GM10847 (cell line): ENCODE measurements around the gene CR1.

Experiments used
- POLR2A ChIP-seq: IDR thresholded peaks from 2 replicates; pipeline ENCODE4 v1.6.1; 2011; ENCODE audit not compliant: insufficient read length; ENCODE audit errors: extremely low read depth

Gene CR1

GRCh38 chr1:207645635-207646081 lies 149.7 kb downstream of the CR1 start:
- TF ChIP-seq POLR2A, result no peak

GRCh38 chr1:207646171-207646570 lies 150.2 kb downstream of the CR1 start:
- TF ChIP-seq POLR2A, result no peak

DNA sequence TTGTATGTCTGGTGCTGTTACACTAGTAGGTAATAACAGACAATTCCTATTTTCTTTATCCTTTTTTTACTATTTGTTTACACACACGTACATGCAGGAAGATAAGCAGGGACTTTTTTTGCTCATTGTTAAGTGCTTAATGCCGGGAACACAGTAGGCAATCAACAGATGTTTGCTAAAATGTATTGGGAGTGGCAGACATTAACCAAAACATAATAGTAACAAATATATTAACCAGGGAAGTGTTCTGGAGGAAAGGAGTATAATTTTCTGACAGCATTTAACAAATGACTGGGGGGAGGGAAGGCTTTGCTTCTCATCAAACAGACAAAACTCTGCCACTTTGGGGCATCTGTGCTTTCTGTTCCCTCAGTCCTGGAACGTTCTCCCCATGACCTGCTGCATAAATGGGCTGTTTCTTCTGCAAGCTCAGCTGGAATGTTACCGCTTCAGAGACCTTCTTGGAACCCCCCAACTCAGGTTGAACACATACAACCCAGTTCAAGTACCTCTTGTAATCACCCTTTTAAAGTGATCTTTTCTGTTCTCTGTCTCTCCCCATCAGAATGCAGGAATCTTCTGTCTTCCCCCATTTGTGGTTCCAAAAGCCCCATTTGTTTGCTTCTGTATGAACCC lies 151.1 kb downstream of the CR1 start:
- TF ChIP-seq POLR2A, result no peak

GRCh38 chr1:207647671-207648333 lies 151.8 kb downstream of the CR1 start:
- TF ChIP-seq POLR2A, result no peak

- TF ChIP-seq POLR2A, result no peak
These were observed 152.6 kb downstream of the CR1 start for GRCh38 chr1:207648334-207649209.

DNA sequence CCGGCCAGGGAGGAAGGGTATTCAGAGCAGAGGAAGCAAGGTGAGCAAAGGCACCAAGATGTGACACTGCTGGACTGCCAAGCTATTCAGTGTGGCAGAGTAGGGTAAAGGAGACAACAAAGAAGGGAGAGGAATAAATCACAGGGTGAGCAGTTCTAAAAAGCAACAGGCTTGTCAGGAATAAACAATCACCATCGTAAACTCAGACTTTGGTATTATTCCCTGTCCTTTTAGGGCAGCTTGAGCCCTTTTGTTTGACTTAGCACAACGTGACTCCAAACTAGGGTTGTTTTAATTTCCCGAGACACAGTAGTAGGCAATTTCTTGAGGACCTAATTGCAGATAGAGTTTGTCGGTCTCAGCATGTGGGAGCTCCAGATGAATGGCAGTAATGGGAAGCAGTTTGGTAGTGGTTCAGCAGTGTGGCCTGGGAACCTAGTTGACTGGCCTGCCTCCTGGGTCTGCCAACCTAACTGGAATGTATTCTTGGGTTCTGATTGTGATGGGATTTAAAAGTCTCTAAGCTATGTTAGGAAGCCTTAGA lies 153.3 kb downstream of the CR1 start:
- no peak for TF ChIP-seq POLR2A

DNA sequence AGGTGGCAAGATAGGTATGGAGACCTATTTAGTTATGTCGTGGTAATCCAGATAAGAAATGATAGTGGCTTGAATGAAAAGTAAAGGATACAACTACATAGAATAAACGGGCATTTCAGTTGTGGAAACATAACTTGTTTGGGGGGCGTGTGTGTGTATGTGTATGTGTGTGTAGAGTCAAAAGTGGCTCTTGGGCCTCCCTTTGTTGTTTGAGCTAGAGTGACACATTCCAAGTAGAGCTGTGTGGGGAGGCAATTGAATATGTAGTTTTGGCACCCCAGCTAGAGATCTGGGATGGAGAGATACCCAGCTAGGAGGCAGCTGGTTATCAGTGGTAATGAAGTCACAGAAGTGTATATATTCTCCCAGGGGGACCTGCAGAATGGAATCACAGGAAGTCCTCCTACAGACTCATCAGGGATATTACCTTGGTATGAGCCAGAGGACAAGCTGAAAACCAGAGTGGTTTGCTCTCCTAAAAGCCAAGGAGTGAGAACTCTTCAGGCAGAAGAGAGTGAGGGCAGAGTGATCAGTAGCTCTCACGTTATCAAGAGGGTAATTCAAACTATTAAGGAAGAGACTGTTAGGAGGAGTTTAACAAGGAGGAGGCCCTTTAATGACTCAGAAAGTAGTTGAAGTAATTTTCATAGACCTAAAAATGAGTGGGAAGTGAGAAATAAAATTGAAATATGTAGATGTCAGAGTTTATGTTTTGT lies 154.1 kb downstream of the CR1 start:
- TF ChIP-seq POLR2A, result no peak

DNA sequence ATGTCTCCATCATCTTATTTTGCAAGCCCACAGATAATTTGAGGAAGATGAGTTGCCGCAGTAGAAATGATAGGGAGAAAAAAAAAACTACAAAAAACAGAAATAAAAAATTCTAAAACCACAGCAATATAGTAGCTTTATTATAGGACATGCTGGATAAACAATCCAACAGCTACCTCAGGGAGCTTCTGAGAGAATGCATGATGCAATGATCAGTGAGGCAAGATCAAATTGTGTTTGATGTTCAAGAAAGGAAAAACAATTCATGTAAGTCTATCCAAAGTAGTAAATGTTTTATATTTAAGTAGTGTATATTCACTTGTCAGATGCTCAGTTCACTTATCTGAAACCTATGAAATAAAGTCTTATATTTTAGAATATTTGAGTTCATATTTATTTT lies 155.6 kb downstream of the CR1 start:
- no peak for TF ChIP-seq POLR2A

GRCh38 chr1:207654320-207654719 lies 158.4 kb downstream of the CR1 start:
- no peak for TF ChIP-seq POLR2A

GRCh38 chr1:207658408-207658807 lies 162.5 kb downstream of the CR1 start:
- TF ChIP-seq POLR2A, result no peak

DNA sequence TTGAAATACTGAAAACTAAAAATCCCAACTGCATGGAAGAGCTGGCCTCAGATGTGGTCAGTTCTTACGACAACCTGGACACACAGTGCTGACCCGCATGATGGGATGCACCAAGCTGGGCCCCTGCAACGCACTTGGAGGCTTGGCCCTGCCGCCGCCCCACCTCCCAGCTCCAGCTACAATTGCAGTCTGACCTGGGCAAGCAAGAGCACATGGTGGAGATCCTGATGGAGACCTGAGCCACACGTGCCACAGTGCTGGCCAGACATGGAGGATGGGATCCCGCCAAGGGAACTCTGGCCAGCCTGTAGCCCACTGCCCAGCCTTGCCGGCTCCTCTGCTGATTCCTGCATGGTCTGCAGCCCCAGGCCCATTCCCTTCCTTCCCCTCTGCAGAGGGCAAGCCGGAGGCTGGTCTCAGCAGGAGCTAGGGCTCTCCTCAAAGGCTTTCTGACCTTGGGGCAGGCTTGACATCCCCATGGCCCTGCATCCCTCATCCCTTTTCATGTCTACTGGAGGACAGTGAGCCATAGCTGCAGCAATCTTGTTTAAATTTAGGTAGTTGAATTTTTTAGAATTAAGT lies 163.0 kb downstream of the CR1 start:
- no peak for TF ChIP-seq POLR2A

DNA sequence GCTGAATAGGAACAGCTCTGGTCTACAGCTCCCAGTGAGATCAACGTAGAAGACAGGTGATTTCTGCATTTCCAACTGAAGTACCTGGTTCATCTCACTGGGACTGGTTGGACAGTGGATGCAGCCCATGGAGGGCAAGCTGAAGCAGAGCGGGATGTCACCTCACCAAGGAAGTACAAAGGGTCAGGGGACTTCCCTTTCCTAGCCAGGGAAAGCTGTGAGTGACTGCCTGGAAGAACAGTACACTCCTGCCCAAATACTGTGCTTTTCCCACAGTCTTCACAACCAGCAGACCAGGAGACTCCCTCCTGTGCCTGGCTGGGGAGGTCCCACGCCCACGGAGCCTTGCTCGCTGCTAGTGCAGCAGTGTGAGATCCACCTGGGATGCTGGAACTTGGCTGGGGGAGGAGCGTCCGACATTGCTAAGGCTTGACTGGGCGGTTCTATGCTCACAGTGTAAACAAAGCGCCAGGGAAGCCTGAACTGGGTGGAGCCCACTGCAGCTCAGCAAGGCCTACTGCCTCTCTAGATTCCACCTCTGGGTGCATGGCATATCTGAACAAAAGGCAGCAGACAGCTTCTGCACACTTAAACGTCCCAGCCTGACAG lies 163.7 kb downstream of the CR1 start:
- TF ChIP-seq POLR2A, result no peak

DNA sequence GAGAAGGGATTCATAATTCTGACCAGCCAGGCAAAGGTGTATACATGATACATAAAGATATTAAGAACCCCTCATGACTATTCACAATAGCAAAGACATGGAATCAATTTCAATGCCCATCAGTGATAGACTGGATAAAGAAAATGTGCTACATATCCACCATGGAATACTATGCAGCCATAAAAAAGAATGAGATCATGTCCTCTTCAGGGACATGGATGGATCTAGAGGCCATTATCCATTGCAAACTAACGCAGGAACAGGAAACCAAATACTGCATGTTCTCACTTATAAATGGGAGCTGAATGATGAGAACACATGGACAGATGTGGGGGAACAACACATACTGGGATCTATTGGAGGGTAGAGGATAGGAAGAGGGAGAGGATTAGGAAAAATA lies 170.4 kb downstream of the CR1 start:
- TF ChIP-seq POLR2A, result no peak

DNA sequence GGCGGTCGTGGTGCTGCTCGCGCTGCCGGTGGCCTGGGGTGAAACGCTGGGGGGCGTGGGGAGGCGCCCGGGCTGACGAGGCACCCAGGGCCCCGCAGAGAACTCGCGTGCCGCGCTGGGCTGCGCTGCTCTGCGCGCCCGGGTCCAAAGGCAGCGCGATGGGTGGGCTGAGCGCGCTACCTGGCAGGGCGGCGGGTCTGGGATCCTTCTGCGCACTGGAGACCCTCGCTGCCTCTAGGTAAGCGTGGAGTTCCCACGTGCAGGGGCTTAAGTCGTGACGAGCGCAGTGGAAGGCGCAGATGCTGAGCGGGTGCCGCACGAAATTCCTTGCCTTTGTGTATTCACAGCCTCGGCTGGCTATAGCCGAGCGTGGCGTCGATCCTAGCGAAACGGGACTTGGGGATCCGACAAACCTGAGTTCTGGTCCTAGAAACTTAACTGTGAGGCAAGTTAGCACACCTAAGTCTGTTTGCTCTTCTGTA lies 173.6 kb downstream of the CR1 start:
- TF ChIP-seq POLR2A, result no peak
